MM.1S (cell line): ENCODE results near the gene EXOC4.

Experiments used
- EZH2 ChIP-seq: fragments of 300-600 bp; sonication (generic); optimal IDR thresholded peaks from 2 replicates; pipeline ENCODE3; 2017; ENCODE audit warnings: low read depth, mild to moderate bottlenecking, antibody characterized with exemption, low read length, mixed read lengths
- EZH2phosphoT487 ChIP-seq: fragments of 300-600 bp; sonication (generic); IDR thresholded peaks from 2 replicates; pipeline ENCODE4 v1.6.1; 2018; ENCODE audit warnings: antibody characterized with exemption, low read length
- TF ChIP-seq, protein P1 (sequence below): fragments of 300-600 bp; sonication (generic); IDR thresholded peaks from 2 replicates; pipeline ENCODE4 v1.5.1; 2016; ENCODE audit warnings: antibody characterized with exemption, low read length, mixed read lengths

DNA sequence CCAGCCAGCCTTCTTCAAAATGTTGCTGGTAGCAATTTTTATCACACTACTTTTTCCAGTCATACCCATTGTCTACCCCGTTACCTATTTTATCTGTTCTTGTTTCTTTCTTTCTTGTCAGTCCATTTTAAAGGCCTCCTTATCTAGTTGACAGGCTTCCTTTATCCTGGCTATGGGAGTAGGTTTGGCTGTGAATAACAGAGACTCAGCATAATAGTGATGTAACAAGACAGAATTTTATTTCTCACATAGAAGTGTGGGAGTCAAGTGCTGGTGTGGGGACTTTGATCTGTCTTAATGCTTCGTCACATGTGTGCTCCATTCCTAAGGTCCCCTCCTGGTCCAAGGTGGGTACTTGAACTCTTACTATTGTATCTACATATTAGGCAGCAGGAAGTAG, 283.6 kb downstream of the EXOC4 start:
- no peak for TF ChIP-seq EZH2
- TF ChIP-seq, protein P1, sequence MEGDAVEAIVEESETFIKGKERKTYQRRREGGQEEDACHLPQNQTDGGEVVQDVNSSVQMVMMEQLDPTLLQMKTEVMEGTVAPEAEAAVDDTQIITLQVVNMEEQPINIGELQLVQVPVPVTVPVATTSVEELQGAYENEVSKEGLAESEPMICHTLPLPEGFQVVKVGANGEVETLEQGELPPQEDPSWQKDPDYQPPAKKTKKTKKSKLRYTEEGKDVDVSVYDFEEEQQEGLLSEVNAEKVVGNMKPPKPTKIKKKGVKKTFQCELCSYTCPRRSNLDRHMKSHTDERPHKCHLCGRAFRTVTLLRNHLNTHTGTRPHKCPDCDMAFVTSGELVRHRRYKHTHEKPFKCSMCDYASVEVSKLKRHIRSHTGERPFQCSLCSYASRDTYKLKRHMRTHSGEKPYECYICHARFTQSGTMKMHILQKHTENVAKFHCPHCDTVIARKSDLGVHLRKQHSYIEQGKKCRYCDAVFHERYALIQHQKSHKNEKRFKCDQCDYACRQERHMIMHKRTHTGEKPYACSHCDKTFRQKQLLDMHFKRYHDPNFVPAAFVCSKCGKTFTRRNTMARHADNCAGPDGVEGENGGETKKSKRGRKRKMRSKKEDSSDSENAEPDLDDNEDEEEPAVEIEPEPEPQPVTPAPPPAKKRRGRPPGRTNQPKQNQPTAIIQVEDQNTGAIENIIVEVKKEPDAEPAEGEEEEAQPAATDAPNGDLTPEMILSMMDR = no peak
- TF ChIP-seq EZH2phosphoT487 = no peak
